Measurements from ENCODE around the gene S100A6.

GRCh38 chr1:153570874-153571273, 35.1 kb upstream of the S100A6 start:
- TF ChIP-seq EZH2 (IDR thresholded peaks at IDR 0.05; ENCODE audit: borderline replicate concordance, low read depth, low read length, severe bottlenecking) (no peak), CTCF (IDR thresholded peaks at IDR 0.05; ENCODE audit: extremely low read depth in 1 of 2, insufficient read depth in 1 of 2, low read depth in 1 of 2, low read length in 2 of 2) (no peak), POLR2A (IDR thresholded peaks at IDR 0.05; ENCODE audit: low read depth, low read length) (no peak), JUN (IDR thresholded peaks at IDR 0.05; ENCODE audit: borderline replicate concordance, insufficient read depth, insufficient read length, low read depth) (no peak), POLR2AphosphoS5 (IDR thresholded peaks at IDR 0.05; ENCODE audit: insufficient read depth, low read depth, low read length) (no peak), FOS (IDR thresholded peaks at IDR 0.05; ENCODE audit: borderline replicate concordance, insufficient read depth, low read length) (no peak), MYC (IDR thresholded peaks at IDR 0.05; ENCODE audit: low read depth, low read length) (no peak)
- TF ChIP-seq, protein P1, sequence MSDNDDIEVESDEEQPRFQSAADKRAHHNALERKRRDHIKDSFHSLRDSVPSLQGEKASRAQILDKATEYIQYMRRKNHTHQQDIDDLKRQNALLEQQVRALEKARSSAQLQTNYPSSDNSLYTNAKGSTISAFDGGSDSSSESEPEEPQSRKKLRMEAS (IDR thresholded peaks at IDR 0.05; ENCODE audit: insufficient read depth, insufficient read length), result no peak
